ENCODE measurements around the gene NCK2.

- TF ChIP-seq CTCF (IDR thresholded peaks at IDR 0.05): no peak
- no peak for TF ChIP-seq POLR2A (IDR thresholded peaks at IDR 0.05)
Observed at GRCh38 chr2:105789745-105790460, 45.2 kb downstream of the NCK2 start.

Measured in body of pancreas (tissue), 4 donors.